Measurements from ENCODE around the gene BIRC2.

Gene BIRC2

DNA sequence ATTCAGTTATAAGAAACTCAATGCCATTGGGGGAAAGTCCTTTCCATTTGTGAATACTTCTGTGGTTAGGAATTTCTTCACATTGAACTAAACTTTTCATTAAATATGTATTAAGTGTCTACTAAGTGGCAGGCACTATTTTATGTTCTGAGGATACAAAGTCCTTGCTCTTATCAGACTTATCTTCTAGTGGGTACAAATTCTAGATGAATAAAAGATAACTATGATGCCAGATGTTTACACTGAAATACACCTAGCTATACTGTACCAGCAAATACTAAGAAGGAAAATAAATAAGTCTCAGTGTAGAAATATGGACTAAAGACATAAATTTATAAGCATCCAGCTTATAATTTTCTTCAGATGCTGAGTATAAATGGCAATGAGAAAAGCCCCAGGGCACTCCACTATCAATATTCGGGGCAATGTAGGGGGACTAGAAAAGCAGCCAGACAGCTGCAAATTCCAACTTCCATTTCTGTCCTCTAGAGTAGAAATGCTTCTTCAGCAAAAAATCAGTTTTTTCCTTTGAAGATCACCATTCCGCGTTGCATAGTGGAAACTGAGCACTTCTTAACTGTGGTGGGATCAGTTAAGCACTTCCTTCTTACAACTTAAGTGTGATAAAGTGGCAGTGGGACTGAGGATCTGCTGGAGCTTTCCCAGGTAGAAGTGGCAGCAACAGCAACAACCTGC is 41.5 kb upstream of the BIRC2 start:
- Histone ChIP-seq H3K27me3 (ENCODE audit: insufficient read depth, poor library complexity, severe bottlenecking) (no peaks in the 10 kb centered on the region), H3K4me3 (replicated peaks; ENCODE audit: insufficient read depth, low read length) (no peak overlapping the region), H3K27ac (replicated peaks) (no peak overlapping the region)
- DNase-seq (ENCODE audit: low read depth in 1 of 2, low spot score in 1 of 2): no peak
- TF ChIP-seq, protein P1, sequence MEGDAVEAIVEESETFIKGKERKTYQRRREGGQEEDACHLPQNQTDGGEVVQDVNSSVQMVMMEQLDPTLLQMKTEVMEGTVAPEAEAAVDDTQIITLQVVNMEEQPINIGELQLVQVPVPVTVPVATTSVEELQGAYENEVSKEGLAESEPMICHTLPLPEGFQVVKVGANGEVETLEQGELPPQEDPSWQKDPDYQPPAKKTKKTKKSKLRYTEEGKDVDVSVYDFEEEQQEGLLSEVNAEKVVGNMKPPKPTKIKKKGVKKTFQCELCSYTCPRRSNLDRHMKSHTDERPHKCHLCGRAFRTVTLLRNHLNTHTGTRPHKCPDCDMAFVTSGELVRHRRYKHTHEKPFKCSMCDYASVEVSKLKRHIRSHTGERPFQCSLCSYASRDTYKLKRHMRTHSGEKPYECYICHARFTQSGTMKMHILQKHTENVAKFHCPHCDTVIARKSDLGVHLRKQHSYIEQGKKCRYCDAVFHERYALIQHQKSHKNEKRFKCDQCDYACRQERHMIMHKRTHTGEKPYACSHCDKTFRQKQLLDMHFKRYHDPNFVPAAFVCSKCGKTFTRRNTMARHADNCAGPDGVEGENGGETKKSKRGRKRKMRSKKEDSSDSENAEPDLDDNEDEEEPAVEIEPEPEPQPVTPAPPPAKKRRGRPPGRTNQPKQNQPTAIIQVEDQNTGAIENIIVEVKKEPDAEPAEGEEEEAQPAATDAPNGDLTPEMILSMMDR (IDR thresholded peaks at IDR 0.05; ENCODE audit: insufficient read depth, low read length): no peak
- TF ChIP-seq SPI1 (IDR thresholded peaks at IDR 0.05; ENCODE audit: borderline replicate concordance, low read depth) (no peak), POLR2AphosphoS5 (IDR thresholded peaks at IDR 0.05; ENCODE audit: low read depth) (no peak), GABPA (IDR thresholded peaks at IDR 0.05; ENCODE audit: low read depth) (no peak)
- TF ChIP-seq, protein P2, sequence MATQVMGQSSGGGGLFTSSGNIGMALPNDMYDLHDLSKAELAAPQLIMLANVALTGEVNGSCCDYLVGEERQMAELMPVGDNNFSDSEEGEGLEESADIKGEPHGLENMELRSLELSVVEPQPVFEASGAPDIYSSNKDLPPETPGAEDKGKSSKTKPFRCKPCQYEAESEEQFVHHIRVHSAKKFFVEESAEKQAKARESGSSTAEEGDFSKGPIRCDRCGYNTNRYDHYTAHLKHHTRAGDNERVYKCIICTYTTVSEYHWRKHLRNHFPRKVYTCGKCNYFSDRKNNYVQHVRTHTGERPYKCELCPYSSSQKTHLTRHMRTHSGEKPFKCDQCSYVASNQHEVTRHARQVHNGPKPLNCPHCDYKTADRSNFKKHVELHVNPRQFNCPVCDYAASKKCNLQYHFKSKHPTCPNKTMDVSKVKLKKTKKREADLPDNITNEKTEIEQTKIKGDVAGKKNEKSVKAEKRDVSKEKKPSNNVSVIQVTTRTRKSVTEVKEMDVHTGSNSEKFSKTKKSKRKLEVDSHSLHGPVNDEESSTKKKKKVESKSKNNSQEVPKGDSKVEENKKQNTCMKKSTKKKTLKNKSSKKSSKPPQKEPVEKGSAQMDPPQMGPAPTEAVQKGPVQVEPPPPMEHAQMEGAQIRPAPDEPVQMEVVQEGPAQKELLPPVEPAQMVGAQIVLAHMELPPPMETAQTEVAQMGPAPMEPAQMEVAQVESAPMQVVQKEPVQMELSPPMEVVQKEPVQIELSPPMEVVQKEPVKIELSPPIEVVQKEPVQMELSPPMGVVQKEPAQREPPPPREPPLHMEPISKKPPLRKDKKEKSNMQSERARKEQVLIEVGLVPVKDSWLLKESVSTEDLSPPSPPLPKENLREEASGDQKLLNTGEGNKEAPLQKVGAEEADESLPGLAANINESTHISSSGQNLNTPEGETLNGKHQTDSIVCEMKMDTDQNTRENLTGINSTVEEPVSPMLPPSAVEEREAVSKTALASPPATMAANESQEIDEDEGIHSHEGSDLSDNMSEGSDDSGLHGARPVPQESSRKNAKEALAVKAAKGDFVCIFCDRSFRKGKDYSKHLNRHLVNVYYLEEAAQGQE (IDR thresholded peaks at IDR 0.05; ENCODE audit: insufficient replicate concordance, low read depth): no peak

DNA sequence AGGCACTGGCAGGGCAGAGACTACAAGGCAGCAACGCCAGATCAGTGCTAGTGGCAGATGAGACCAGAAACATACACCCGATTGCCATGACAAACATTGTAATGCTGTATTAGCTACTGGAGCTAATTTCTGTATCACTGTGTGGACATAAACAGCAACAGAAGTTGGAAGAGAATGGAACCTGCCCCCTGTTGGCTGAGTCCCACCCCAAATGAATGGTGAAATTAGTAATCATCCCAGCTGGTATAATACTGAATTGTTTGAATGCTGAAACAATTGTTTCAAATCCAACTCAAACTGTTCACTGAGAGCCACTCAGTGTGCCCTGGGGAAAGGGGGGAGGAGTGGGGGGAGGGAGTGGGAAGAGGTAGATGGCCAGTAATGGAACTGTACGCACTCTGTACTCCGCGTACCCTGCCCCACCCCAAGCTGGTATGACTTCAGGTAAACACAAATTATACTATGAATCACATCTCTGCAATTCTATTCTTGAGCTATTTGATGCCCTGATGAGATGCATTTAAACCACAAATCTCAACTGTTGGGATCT is 40.9 kb upstream of the BIRC2 start:
- TF ChIP-seq, protein P2 (IDR thresholded peaks at IDR 0.05; ENCODE audit: insufficient replicate concordance, low read depth): no peak
- no peak for TF ChIP-seq GABPA (IDR thresholded peaks at IDR 0.05; ENCODE audit: low read depth)
- TF ChIP-seq SPI1 (IDR thresholded peaks at IDR 0.05; ENCODE audit: borderline replicate concordance, low read depth): no peak
- TF ChIP-seq, protein P1 (IDR thresholded peaks at IDR 0.05; ENCODE audit: insufficient read depth, low read length): no peak
- no peak for TF ChIP-seq POLR2AphosphoS5 (IDR thresholded peaks at IDR 0.05; ENCODE audit: low read depth)
- H3K4me3 ChIP-seq (replicated peaks; ENCODE audit: insufficient read depth, low read length): no peak overlapping the region
- no peak for DNase-seq (ENCODE audit: low read depth in 1 of 2, low spot score in 1 of 2)
- no peak overlapping the region for H3K27ac ChIP-seq (replicated peaks)
- no peaks in the 10 kb centered on the region for H3K27me3 ChIP-seq (ENCODE audit: insufficient read depth, poor library complexity, severe bottlenecking)

DNA sequence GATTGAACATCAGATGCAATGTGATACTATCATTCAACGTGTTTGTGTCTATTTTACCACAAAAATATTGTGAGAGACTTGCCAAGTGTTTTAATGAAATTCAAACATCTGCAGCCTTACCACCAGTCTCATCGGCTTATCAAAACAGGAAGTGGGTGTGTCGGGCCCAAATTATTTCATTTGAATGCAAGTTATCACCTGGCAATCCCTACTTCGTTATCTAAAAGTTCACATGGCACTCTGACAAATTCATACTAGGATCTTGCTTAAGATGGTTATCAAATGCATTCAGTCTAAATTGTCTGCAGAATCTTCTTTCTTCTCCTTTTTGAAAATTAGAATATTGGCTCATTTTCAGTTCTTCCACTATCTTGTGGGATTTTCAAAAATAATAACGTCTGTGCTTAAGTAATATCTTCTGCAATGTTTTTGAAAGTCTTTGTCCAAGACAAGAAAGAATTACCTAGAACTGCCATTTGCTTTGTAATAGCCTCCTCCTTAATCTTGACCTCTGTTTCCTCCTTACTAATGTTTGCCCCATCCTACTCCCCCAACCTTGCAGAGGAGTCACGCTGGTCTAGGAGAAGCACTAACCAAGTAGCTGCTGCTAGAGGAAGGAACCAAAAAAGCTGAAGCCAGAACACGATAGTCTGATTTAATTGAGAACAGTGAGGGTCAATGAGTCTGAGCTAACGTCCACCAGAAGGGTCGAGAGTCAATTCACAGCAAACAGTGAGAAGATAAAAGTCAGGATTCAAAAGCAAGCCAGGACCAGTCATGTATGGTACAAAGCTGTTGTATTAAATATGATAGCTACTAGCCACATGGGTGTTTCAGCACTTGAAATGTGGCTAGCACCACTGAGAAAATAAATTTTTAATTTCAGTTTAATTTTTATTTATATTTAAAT is 39.9 kb upstream of the BIRC2 start:
- peak in 1 of 2 experiments; percentile 68 for DNase-seq (ENCODE audit: low read depth in 1 of 2, low spot score in 1 of 2)
- no peak for TF ChIP-seq GABPA (IDR thresholded peaks at IDR 0.05; ENCODE audit: low read depth)
- TF ChIP-seq POLR2AphosphoS5 (IDR thresholded peaks at IDR 0.05; ENCODE audit: low read depth): no peak
- peak; percentile 89 for TF ChIP-seq SPI1 (IDR thresholded peaks at IDR 0.05; ENCODE audit: borderline replicate concordance, low read depth)
- TF ChIP-seq, protein P2 (IDR thresholded peaks at IDR 0.05; ENCODE audit: insufficient replicate concordance, low read depth): peak; percentile 88
- TF ChIP-seq, protein P1 (IDR thresholded peaks at IDR 0.05; ENCODE audit: insufficient read depth, low read length): no peak
- Histone ChIP-seq H3K4me3 (replicated peaks; ENCODE audit: insufficient read depth, low read length) (no peak overlapping the region), H3K27me3 (ENCODE audit: insufficient read depth, poor library complexity, severe bottlenecking) (no peaks in the 10 kb centered on the region), H3K27ac (replicated peaks) (peak overlapping the region; percentile 38; the same call in 1 of the 2 replicates)
